ENCODE results near the gene PGAM2.
A peak's percentile ranks its signal among the peaks of the same experiment; 100 is the strongest.

PGAM2 gene

GRCh38 chr7:44082541-44083207 is 17.3 kb upstream of the PGAM2 start:
- ATAC-seq = peak; percentile 97
- TF ChIP-seq ZNF70 (CRISPR knock-in tag; IDR thresholded peaks at IDR 0.05) (0 out of 2 replicates have a peak, but pooled peaks have one; percentile 7), TCF4 (CRISPR knock-in tag; IDR thresholded peaks at IDR 0.05; ENCODE audit: borderline replicate concordance) (no peak; the same call in 1 of the 2 replicates), RARB (CRISPR knock-in tag; IDR thresholded peaks at IDR 0.05) (no peak), PATZ1 (CRISPR knock-in tag; IDR thresholded peaks at IDR 0.05; ENCODE audit: borderline replicate concordance) (no peak), ESRRG (CRISPR knock-in tag; IDR thresholded peaks at IDR 0.05) (no peak), ZNF8 (CRISPR knock-in tag; IDR thresholded peaks at IDR 0.05) (no peak), SNAI2 (CRISPR knock-in tag; IDR thresholded peaks at IDR 0.05) (no peak), POU6F1 (CRISPR knock-in tag; IDR thresholded peaks at IDR 0.05; ENCODE audit: borderline replicate concordance, low read depth) (no peak), GLIS3 (CRISPR knock-in tag; IDR thresholded peaks at IDR 0.05) (no peak), BACH2 (CRISPR knock-in tag; IDR thresholded peaks at IDR 0.05; ENCODE audit: borderline replicate concordance) (no peak), ISL1 (CRISPR knock-in tag; IDR thresholded peaks at IDR 0.05) (no peak), ZC3H10 (CRISPR knock-in tag; IDR thresholded peaks at IDR 0.05) (no peak), ARNTL (CRISPR knock-in tag; IDR thresholded peaks at IDR 0.05; ENCODE audit: borderline replicate concordance, low read depth) (no peak), ZFP3 (CRISPR knock-in tag; IDR thresholded peaks at IDR 0.05) (peak; percentile 51; the same call in 1 of the 2 replicates), CREB5 (CRISPR knock-in tag; IDR thresholded peaks at IDR 0.05; ENCODE audit: low read depth) (no peak)
- TF ChIP-seq, protein P1, sequence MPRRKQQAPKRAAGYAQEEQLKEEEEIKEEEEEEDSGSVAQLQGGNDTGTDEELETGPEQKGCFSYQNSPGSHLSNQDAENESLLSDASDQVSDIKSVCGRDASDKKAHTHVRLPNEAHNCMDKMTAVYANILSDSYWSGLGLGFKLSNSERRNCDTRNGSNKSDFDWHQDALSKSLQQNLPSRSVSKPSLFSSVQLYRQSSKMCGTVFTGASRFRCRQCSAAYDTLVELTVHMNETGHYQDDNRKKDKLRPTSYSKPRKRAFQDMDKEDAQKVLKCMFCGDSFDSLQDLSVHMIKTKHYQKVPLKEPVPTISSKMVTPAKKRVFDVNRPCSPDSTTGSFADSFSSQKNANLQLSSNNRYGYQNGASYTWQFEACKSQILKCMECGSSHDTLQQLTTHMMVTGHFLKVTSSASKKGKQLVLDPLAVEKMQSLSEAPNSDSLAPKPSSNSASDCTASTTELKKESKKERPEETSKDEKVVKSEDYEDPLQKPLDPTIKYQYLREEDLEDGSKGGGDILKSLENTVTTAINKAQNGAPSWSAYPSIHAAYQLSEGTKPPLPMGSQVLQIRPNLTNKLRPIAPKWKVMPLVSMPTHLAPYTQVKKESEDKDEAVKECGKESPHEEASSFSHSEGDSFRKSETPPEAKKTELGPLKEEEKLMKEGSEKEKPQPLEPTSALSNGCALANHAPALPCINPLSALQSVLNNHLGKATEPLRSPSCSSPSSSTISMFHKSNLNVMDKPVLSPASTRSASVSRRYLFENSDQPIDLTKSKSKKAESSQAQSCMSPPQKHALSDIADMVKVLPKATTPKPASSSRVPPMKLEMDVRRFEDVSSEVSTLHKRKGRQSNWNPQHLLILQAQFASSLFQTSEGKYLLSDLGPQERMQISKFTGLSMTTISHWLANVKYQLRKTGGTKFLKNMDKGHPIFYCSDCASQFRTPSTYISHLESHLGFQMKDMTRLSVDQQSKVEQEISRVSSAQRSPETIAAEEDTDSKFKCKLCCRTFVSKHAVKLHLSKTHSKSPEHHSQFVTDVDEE (CRISPR knock-in tag; IDR thresholded peaks at IDR 0.05) = peak; percentile 62; the same call in 1 of the 2 replicates

- ATAC-seq = no peak
- TF ChIP-seq CSDC2 (CRISPR knock-in tag; IDR thresholded peaks at IDR 0.05) (no peak), ESRRG (CRISPR knock-in tag; IDR thresholded peaks at IDR 0.05) (no peak), RARB (CRISPR knock-in tag; IDR thresholded peaks at IDR 0.05) (no peak), ZNF8 (CRISPR knock-in tag; IDR thresholded peaks at IDR 0.05) (no peak), TCF4 (CRISPR knock-in tag; IDR thresholded peaks at IDR 0.05; ENCODE audit: borderline replicate concordance) (no peak), SNAI2 (CRISPR knock-in tag; IDR thresholded peaks at IDR 0.05) (no peak), CREB5 (CRISPR knock-in tag; IDR thresholded peaks at IDR 0.05; ENCODE audit: low read depth) (no peak), ISL1 (CRISPR knock-in tag; IDR thresholded peaks at IDR 0.05) (no peak), ZFP30 (CRISPR knock-in tag; IDR thresholded peaks at IDR 0.05) (no peak), POU6F1 (CRISPR knock-in tag; IDR thresholded peaks at IDR 0.05; ENCODE audit: borderline replicate concordance, low read depth) (no peak)
These were observed 15.9 kb upstream of the PGAM2 start for GRCh38 chr7:44081266-44081748.

Measured in SK-N-SH treated with all-trans-retinoic acid at 6 μM for 48 hours (cell line).